Measurements from ENCODE around the gene CUL9. TPM values are rescaled to one million over a fixed set of nuclear protein-coding genes. Genes with fewer than 3 reads are reported as not detected.

The CUL9 gene
- total RNA-seq, 2 experiments from 2014 or later = 34.0 to 35.1 TPM

GRCh38 chr6:43202451-43202850 lies 20.5 kb downstream of the CUL9 start:
- ChIA-PET POLR2A (interaction anchor here (0.7 kb wide), 1 partner anchor 182 kb away, joined by 3 read pairs; no protein-coding TSS in a partner anchor), CTCF (interaction anchor here (1.1 kb wide), 1 partner anchor 15 kb away, joined by 4 read pairs; no protein-coding TSS in a partner anchor)
- intact Hi-C loops (cut with DNase I, micrococcal nuclease) = no loop called here
- Mint-ChIP-seq H3K27ac (no peak overlapping the region), H3K36me3 (ENCODE audit: low read depth) (peaks cover 36% of the 10 kb centered on the region), H3K27me3 (no peaks in the 10 kb centered on the region), H3K9me3 (ENCODE audit: low read depth) (no peaks in the 10 kb centered on the region), H3K4me3 (no peak overlapping the region), H3K4me1 (no peaks in the 10 kb centered on the region)
- DNase-seq (no peak), ATAC-seq (no peak)

- ChIA-PET POLR2A (interaction anchor here (0.7 kb wide), 1 partner anchor 183 kb away, joined by 3 read pairs; no protein-coding TSS in a partner anchor), CTCF (no interaction called here)
- Mint-ChIP-seq H3K36me3 (ENCODE audit: low read depth) (peaks cover 36% of the 10 kb centered on the region), H3K4me3 (no peak overlapping the region), H3K4me1 (no peaks in the 10 kb centered on the region), H3K9me3 (ENCODE audit: low read depth) (no peaks in the 10 kb centered on the region), H3K27me3 (no peaks in the 10 kb centered on the region), H3K27ac (no peak overlapping the region)
- intact Hi-C loops (cut with DNase I, micrococcal nuclease) = no loop called here
- ATAC-seq (no peak), DNase-seq (no peak)
These were observed 21.2 kb downstream of the CUL9 start for GRCh38 chr6:43203029-43203717.

GRCh38 chr6:43203718-43204095 lies 21.7 kb downstream of the CUL9 start:
- DNase-seq (no peak), ATAC-seq (no peak)
- Mint-ChIP-seq H3K4me1 (no peaks in the 10 kb centered on the region), H3K36me3 (ENCODE audit: low read depth) (peaks cover 36% of the 10 kb centered on the region), H3K27me3 (no peaks in the 10 kb centered on the region), H3K27ac (no peak overlapping the region), H3K9me3 (ENCODE audit: low read depth) (no peaks in the 10 kb centered on the region), H3K4me3 (no peak overlapping the region)
- intact Hi-C loops (cut with DNase I, micrococcal nuclease) = no loop called here
- ChIA-PET POLR2A (no interaction called here), CTCF (no interaction called here)

GRCh38 chr6:43204271-43205105 lies 22.5 kb downstream of the CUL9 start:
- peaks cover 32% of the 10 kb centered on the region for H3K36me3 Mint-ChIP-seq (ENCODE audit: low read depth)
- DNase-seq (no peak), ATAC-seq (no peak)
- H3K27ac Mint-ChIP-seq = no peak overlapping the region
- no peaks in the 10 kb centered on the region for H3K27me3 Mint-ChIP-seq
- H3K4me1 Mint-ChIP-seq = no peaks in the 10 kb centered on the region
- POLR2A ChIA-PET = no interaction called here
- CTCF ChIA-PET = no interaction called here
- intact Hi-C loops (cut with DNase I, micrococcal nuclease) = no loop called here
- H3K9me3 Mint-ChIP-seq (ENCODE audit: low read depth) = no peaks in the 10 kb centered on the region
- no peak overlapping the region for H3K4me3 Mint-ChIP-seq

- ATAC-seq = no peak
- intact Hi-C loops (cut with DNase I, micrococcal nuclease) = no loop called here
- H3K9me3 Mint-ChIP-seq (ENCODE audit: low read depth) = no peaks in the 10 kb centered on the region
- ChIA-PET POLR2A (interaction anchor here (0.7 kb wide), 1 partner anchor 1070 kb away, joined by 9 read pairs; no protein-coding TSS in a partner anchor), CTCF (no interaction called here)
- H3K4me3 Mint-ChIP-seq = no peak overlapping the region
- no peaks in the 10 kb centered on the region for H3K4me1 Mint-ChIP-seq
- H3K27ac Mint-ChIP-seq = no peak overlapping the region
- peaks cover 22% of the 10 kb centered on the region for H3K36me3 Mint-ChIP-seq (ENCODE audit: low read depth)
- H3K27me3 Mint-ChIP-seq = no peaks in the 10 kb centered on the region
- DNase-seq = no peak
These were observed 23.9 kb downstream of the CUL9 start for GRCh38 chr6:43205849-43206248.

- Mint-ChIP-seq H3K9me3 (ENCODE audit: low read depth) (no peaks in the 10 kb centered on the region), H3K27me3 (no peaks in the 10 kb centered on the region), H3K4me1 (no peaks in the 10 kb centered on the region), H3K36me3 (ENCODE audit: low read depth) (peaks cover 19% of the 10 kb centered on the region), H3K27ac (no peak overlapping the region), H3K4me3 (no peak overlapping the region)
- intact Hi-C loops (cut with DNase I, micrococcal nuclease) = no loop called here
- ATAC-seq (no peak), DNase-seq (no peak)
- ChIA-PET POLR2A (no interaction called here), CTCF (no interaction called here)
These were observed 25.3 kb downstream of the CUL9 start for GRCh38 chr6:43207286-43207685.

DNA sequence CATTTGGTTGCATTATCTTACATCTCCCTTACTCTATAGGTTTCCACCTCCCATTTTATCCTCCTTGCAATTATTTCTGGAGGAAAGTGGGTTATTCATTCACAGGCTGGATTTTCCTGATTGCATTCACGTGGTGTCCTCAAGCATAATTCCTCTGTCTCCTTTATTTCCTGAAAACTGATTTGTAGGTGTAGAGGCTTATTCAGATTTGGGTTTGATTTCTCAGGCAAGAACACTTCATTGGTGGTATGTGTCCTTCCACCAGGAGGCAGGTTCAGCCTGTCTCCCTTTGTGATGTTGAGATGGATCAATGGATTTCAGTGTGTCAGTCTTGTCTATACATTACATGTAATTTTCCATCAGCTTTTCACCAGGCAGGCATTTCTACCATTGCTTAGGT lies 30.0 kb downstream of the CUL9 start:
- Mint-ChIP-seq H3K4me3 (no peak overlapping the region), H3K36me3 (ENCODE audit: low read depth) (peaks cover 10% of the 10 kb centered on the region), H3K27me3 (no peaks in the 10 kb centered on the region), H3K27ac (no peak overlapping the region), H3K9me3 (ENCODE audit: low read depth) (no peaks in the 10 kb centered on the region), H3K4me1 (no peaks in the 10 kb centered on the region)
- DNase-seq (no peak), ATAC-seq (no peak)
- intact Hi-C loops (cut with DNase I, micrococcal nuclease) = no loop called here
- CTCF ChIA-PET = interaction anchor here (0.5 to 1.3 kb wide), 2 partner anchors 227 to 294 kb away, joined by 3 to 5 read pairs; no protein-coding TSS in a partner anchor
- POLR2A ChIA-PET = no interaction called here

GRCh38 chr6:43213431-43213830 lies 31.4 kb downstream of the CUL9 start:
- no peaks in the 10 kb centered on the region for H3K4me1 Mint-ChIP-seq
- no peak overlapping the region for H3K27ac Mint-ChIP-seq
- POLR2A ChIA-PET = no interaction called here
- DNase-seq = no peak
- H3K27me3 Mint-ChIP-seq = no peaks in the 10 kb centered on the region
- H3K4me3 Mint-ChIP-seq = no peak overlapping the region
- no peaks in the 10 kb centered on the region for H3K9me3 Mint-ChIP-seq (ENCODE audit: low read depth)
- H3K36me3 Mint-ChIP-seq (ENCODE audit: low read depth) = peaks cover 11% of the 10 kb centered on the region
- no peak for ATAC-seq
- intact Hi-C loops (cut with DNase I, micrococcal nuclease) = no loop called here
- CTCF ChIA-PET = no interaction called here

DNA sequence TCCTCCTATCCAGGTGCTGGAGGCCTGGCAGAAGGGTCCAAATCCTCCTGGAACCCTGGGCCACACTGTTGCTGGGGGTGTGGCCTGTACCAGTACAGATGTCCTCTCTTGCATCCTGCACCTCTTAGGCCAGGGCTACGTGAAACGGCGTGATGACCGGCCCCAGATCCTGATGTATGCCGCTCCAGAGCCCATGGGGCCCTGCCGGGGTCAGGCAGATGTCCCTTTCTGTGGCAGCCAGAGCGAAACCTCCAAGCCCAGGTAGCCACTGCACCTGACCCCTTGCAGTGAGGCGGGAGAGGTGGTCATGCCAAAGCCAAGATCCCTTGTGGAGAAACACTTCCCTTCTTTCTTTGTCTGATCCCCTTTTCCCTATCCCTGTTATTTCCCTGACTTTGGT lies 33.1 kb downstream of the CUL9 start:
- no peak overlapping the region for H3K4me3 Mint-ChIP-seq
- peaks cover 12% of the 10 kb centered on the region for H3K36me3 Mint-ChIP-seq (ENCODE audit: low read depth)
- H3K27me3 Mint-ChIP-seq = no peaks in the 10 kb centered on the region
- H3K27ac Mint-ChIP-seq = peak overlapping the region; percentile 32
- ChIA-PET CTCF (no interaction called here), POLR2A (no interaction called here)
- DNase-seq = no peak
- intact Hi-C loops (cut with DNase I, micrococcal nuclease) = no loop called here
- ATAC-seq = no peak
- H3K9me3 Mint-ChIP-seq (ENCODE audit: low read depth) = no peaks in the 10 kb centered on the region
- H3K4me1 Mint-ChIP-seq = no peaks in the 10 kb centered on the region

GRCh38 chr6:43216200-43216599 lies 34.2 kb downstream of the CUL9 start:
- no peak for DNase-seq
- Mint-ChIP-seq H3K9me3 (ENCODE audit: low read depth) (no peaks in the 10 kb centered on the region), H3K4me3 (no peak overlapping the region), H3K36me3 (ENCODE audit: low read depth) (peaks cover 12% of the 10 kb centered on the region), H3K27me3 (no peaks in the 10 kb centered on the region), H3K4me1 (no peaks in the 10 kb centered on the region), H3K27ac (no peak overlapping the region)
- POLR2A ChIA-PET = no interaction called here
- CTCF ChIA-PET = interaction anchor here (1.4 kb wide), 1 partner anchor 14 kb away, joined by 4 read pairs; the partner anchor contains the start of gene DNPH1
- intact Hi-C loops (cut with DNase I, micrococcal nuclease) = no loop called here
- ATAC-seq = no peak

DNA sequence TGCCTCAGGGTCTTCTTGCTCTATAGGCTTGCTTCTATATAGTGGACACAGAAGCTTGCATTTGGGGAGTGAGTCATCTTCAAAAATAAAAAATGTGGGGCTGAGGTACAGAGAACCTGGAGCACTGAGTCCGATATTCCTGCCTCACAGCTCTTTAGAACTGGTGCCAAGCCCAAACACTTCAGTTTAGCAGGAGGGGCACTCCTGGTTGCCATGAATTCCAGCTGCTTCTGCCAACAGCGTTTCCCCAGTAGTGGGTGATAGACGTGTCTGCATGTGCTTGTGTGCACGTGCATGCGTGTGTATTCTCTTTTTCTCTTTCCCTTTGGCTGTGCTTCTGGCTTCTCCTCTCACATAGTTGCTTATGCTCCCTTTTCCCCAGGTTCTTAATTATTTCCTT lies 35.4 kb downstream of the CUL9 start:
- DNase-seq = no peak
- no peak overlapping the region for H3K4me3 Mint-ChIP-seq

DNA sequence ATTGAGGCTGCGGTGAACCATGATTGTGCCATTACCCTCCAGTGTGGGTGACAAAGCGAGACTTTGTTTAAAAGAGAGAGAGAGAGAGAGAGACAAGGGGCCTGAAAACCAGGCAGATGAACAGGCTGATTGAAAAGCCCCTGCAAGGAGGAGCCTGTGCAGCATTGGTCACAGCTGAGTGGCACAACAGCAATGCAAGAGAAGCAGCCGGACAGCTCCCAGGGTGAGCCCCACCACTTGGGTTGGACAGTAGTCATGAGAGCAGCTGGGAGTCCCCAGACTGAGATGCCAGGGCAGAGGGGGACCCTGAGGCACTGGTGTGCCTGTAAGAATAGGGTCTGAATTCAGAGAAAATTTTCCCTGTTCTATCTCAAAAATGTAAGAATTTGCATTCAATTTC lies 37.1 kb downstream of the CUL9 start:
- Mint-ChIP-seq H3K36me3 (ENCODE audit: low read depth) (peaks cover 21% of the 10 kb centered on the region), H3K4me1 (peaks cover 19% of the 10 kb centered on the region), H3K27me3 (no peaks in the 10 kb centered on the region), H3K27ac (no peak overlapping the region), H3K4me3 (no peak overlapping the region), H3K9me3 (ENCODE audit: low read depth) (no peaks in the 10 kb centered on the region)
- no peak for ATAC-seq
- ChIA-PET POLR2A (no interaction called here), CTCF (interaction anchor here (1.2 kb wide), 1 partner anchor 10 kb away, joined by 3 read pairs; no protein-coding TSS in a partner anchor)
- intact Hi-C loops (cut with DNase I, micrococcal nuclease) = no loop called here
- no peak for DNase-seq

More for the DNA sequence above, 35.4 kb downstream of the CUL9 start:
- POLR2A ChIA-PET = no interaction called here
- Mint-ChIP-seq H3K36me3 (ENCODE audit: low read depth) (peaks cover 12% of the 10 kb centered on the region), H3K27ac (no peak overlapping the region), H3K9me3 (ENCODE audit: low read depth) (no peaks in the 10 kb centered on the region), H3K27me3 (no peaks in the 10 kb centered on the region), H3K4me1 (peaks cover 9% of the 10 kb centered on the region)
- CTCF ChIA-PET = no interaction called here
- intact Hi-C loops (cut with DNase I, micrococcal nuclease) = no loop called here
- no peak for ATAC-seq
